Thyroid gland (tissue), 4 donors: ENCODE measurements around the gene DENND4A. TPM values are rescaled to one million over a fixed set of nuclear protein-coding genes. Genes with fewer than 3 reads are reported as not detected.

Source experiments
- DNase-seq, 2 donors: peaks; one replicate each; pipeline ENCODE4 v3.0.0-alpha.2; 2019
- H3K27ac ChIP-seq, 3 donors: fragments of 200-600 bp; sonication (generic); 1 replicate in 2 of 3; 2 replicates in 1 of 3; pipeline ENCODE4 v1.5.1; 2016 to 2019; ENCODE audit warnings: mild to moderate bottlenecking in 1 of 3, moderate library complexity in 1 of 3
- H3K27me3 ChIP-seq: fragments of 200-600 bp; sonication (generic); one replicate; pipeline ENCODE4 v1.5.1; 2019
- H3K36me3 ChIP-seq, 2 donors: fragments of 200-600 bp; sonication (generic); one replicate each; pipeline ENCODE4 v1.5.1; 2016 to 2019
- H3K4me1 ChIP-seq, 2 donors: fragments of 200-600 bp; sonication (generic); one replicate each; pipeline ENCODE4 v1.5.1; 2017 to 2019
- H3K4me3 ChIP-seq, 3 donors: fragments of 200-600 bp; sonication (generic); replicated peaks in 1 of 3; 1 replicate in 2 of 3; 2 replicates in 1 of 3; pipeline ENCODE4 v1.5.1; 2016; ENCODE audit warnings: mild to moderate bottlenecking in 1 of 3
- H3K9me3 ChIP-seq: fragments of 200-600 bp; sonication (generic); one replicate; pipeline ENCODE4 v1.5.1; 2017
- POLR2A ChIP-seq, 2 donors: fragments of 450-650 bp; IDR thresholded peaks; one replicate each; pipeline ENCODE4 v1.6.1; 2017; ENCODE audit warnings: antibody characterized with exemption in 2 of 2, mild to moderate bottlenecking in 2 of 2, moderate library complexity in 1 of 2
- WGBS, 2 donors: methylation state at CpG; one replicate each; pipeline ENCODE4 v1.1.5; 2017; 5-methylcytosine and 5-hydroxymethylcytosine counted together
- intact Hi-C: fragments of 100-400 bp; cut with DNase I; formaldehyde crosslinking; loops from one replicate; pipeline ENCODE4 v1.15.1; 2023
- total RNA-seq, 4 donors: library from RNA; depleted of rRNA; stranded (reverse); fragments of >200 nt; gene quantifications; one replicate each; pipeline ENCODE4 v1.2.3, GENCODE V29; 2016
- TF ChIP-seq, protein P1 (sequence below), 6 experiments: fragments of 200-600 bp in 3 of 6; fragments of 450-650 bp in 3 of 6; sonication (generic) in 3 of 6; IDR thresholded peaks; one replicate each; pipeline ENCODE4 v1.5.1; 2016 to 2019; ENCODE audit warnings: antibody characterized with exemption in 6 of 6, mild to moderate bottlenecking in 2 of 6, inconsistent platforms in 1 of 6, moderate library complexity in 1 of 6

Gene DENND4A
- total RNA-seq, 4 donors from 2014 or later, result 37.5 to 79.9 (median 45.7) TPM

DNA sequence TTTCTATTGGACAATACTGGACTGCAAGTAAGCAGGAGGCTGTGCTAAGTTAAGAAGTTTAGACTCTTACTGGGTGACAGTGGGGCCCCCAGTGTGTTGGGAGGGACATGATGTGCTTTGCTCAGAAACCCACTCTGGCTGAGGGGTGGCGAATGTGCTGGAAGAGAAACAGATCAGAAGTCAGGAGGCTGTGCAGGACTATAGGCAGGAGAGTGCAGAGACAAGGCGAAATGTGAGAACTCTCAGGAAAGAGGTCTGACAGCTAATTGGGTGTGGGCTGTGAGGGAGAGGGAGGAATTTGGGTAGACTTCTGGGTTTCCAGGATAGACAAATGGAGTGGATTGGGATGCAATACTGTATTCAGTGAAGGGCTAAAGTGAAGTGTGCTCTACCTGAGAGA, 158.3 kb downstream of the DENND4A start:
- DNase-seq, result no peak
- intact Hi-C loops, result loop anchor here (10.0 kb wide), 1 partner anchor 191 kb away; no protein-coding TSS in a partner anchor
- H3K9me3 ChIP-seq, result no peaks in the 10 kb centered on the region
- H3K4me3 ChIP-seq, result no peak overlapping the region
- peaks cover 0 to 6% of the 10 kb centered on the region in 2 donors for H3K4me1 ChIP-seq
- H3K27ac ChIP-seq, result no peak overlapping the region
- H3K27me3 ChIP-seq, result no peaks in the 10 kb centered on the region
- TF ChIP-seq, protein P1, sequence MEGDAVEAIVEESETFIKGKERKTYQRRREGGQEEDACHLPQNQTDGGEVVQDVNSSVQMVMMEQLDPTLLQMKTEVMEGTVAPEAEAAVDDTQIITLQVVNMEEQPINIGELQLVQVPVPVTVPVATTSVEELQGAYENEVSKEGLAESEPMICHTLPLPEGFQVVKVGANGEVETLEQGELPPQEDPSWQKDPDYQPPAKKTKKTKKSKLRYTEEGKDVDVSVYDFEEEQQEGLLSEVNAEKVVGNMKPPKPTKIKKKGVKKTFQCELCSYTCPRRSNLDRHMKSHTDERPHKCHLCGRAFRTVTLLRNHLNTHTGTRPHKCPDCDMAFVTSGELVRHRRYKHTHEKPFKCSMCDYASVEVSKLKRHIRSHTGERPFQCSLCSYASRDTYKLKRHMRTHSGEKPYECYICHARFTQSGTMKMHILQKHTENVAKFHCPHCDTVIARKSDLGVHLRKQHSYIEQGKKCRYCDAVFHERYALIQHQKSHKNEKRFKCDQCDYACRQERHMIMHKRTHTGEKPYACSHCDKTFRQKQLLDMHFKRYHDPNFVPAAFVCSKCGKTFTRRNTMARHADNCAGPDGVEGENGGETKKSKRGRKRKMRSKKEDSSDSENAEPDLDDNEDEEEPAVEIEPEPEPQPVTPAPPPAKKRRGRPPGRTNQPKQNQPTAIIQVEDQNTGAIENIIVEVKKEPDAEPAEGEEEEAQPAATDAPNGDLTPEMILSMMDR (IDR thresholded peaks at IDR 0.05), result no peak
- no peak for TF ChIP-seq POLR2A (IDR thresholded peaks at IDR 0.05)
- H3K36me3 ChIP-seq, result no peaks in the 10 kb centered on the region
- 89 to 92% methylated on average over 2 of the region's 2 CpGs for WGBS, 2 donors

DNA sequence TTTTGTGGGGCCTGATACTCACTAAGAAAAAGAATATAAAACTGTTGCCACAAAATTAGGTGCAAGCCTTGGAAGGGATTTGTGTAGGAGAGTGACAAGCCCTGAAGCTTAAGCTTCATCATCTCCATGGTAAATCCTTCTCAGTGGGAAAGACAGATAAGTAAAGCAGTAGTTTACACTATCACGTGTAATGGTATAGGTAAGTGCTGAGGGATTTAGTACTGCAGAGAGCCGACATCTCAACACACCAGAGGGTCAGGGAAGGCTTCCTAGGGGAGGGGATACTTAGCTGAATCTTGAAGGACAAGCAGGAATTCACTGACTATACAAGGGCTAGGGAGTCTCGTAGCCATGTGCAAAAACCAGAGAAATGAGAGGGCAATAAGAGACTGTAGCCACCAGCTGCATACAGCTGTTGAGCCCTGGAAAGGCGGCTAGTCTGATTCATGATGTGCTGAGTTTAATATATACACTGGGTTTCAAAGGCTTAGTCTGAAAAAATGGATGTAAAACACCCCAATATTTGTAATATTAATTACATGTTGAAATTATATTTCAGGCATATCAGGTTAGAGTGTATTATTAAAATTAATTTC, 159.2 kb downstream of the DENND4A start:
- intact Hi-C loops, result loop anchor here (10.0 kb wide), 1 partner anchor 192 kb away; no protein-coding TSS in a partner anchor
- H3K27me3 ChIP-seq, result no peaks in the 10 kb centered on the region
- H3K9me3 ChIP-seq, result no peaks in the 10 kb centered on the region
- TF ChIP-seq, protein P1 (IDR thresholded peaks at IDR 0.05), result no peak
- TF ChIP-seq POLR2A (IDR thresholded peaks at IDR 0.05), result no peak
- H3K36me3 ChIP-seq, result no peaks in the 10 kb centered on the region
- H3K4me1 ChIP-seq, result no peaks in the 10 kb centered on the region
- WGBS, 2 donors, result 76 to 81% methylated on average over 4 of the region's 4 CpGs
- H3K4me3 ChIP-seq, result no peak overlapping the region
- DNase-seq, result no peak
- no peak overlapping the region for H3K27ac ChIP-seq

DNA sequence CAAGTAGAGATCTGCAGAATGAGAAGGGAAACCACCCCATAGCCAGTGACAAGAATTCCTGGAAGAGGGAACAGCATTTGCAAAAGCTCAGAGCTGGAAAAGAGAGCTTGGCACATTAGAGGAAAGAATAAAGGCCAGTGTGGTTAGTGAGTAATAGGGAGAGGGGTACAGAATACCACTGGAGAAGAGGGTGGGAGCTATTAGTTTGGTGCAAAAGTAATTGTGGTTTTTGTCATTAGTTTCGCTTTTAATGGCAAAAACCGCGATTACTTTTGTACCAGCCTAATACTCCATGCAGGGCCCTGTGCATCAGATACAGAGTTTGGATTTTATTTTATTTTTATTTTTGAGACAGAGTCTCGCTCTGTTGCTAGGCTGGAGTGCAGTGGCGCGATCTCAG, 160.6 kb downstream of the DENND4A start:
- no peaks in the 10 kb centered on the region for H3K27me3 ChIP-seq
- no peaks in the 10 kb centered on the region for H3K4me1 ChIP-seq
- TF ChIP-seq POLR2A (IDR thresholded peaks at IDR 0.05), result no peak
- TF ChIP-seq, protein P1 (IDR thresholded peaks at IDR 0.05), result no peak
- no peak overlapping the region for H3K4me3 ChIP-seq
- WGBS, 2 donors, result 93 to 94% methylated on average over 6 of the region's 6 CpGs
- no peak overlapping the region for H3K27ac ChIP-seq
- no peak for DNase-seq
- H3K9me3 ChIP-seq, result no peaks in the 10 kb centered on the region
- intact Hi-C loops, result loop anchor here (10.0 kb wide), 1 partner anchor 193 kb away; no protein-coding TSS in a partner anchor
- no peaks in the 10 kb centered on the region for H3K36me3 ChIP-seq

DNA sequence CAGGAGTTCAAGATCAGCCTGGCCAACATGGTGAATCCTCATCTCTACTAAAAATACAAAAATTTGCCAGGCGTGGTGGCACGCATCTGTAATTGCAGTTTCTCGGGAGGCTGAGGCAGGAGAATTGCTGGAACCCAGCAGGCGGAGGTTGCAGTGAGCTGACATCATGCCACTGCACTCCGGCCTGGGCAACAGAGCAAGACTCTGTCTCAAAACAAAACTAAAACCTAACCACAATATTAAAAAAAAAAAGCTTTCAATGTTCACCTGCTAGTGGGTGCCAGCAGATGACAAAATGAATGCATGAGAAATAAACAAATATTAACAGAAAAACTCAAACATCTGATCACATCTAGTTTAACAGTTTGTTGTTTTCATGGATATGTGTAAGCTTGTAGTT, 161.3 kb downstream of the DENND4A start:
- WGBS, 2 donors, result 84 to 99% methylated on average over 5 of the region's 5 CpGs
- intact Hi-C loops, result loop anchor here (10.0 kb wide), 1 partner anchor 194 kb away; no protein-coding TSS in a partner anchor
- DNase-seq, result no peak
- Histone ChIP-seq H3K4me3 (no peak overlapping the region), H3K4me1 (no peaks in the 10 kb centered on the region), H3K36me3 (no peaks in the 10 kb centered on the region), H3K9me3 (no peaks in the 10 kb centered on the region), H3K27me3 (no peaks in the 10 kb centered on the region), H3K27ac (no peak overlapping the region)
- no peak for TF ChIP-seq POLR2A (IDR thresholded peaks at IDR 0.05)
- TF ChIP-seq, protein P1 (IDR thresholded peaks at IDR 0.05), result no peak

DNA sequence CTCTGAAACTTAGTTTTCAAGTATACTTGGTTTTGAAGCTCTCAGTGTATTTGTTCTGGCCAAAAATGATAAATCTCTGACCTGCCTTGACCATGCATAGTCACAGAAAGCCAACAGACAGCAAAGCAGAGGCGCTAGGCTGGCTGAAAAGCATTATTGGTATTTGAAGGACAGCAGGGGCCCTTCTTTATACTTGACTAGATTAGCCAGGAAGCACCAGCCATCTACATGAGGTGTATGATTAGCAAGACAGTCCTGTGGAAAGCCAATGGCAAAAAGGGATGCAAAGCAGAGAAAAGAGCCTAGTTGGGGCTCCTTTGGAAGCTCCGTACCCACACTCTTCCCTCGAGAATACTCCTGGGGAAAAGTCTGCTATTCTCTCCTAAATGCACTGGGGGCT, 162.5 kb downstream of the DENND4A start:
- Histone ChIP-seq H3K4me1 (no peaks in the 10 kb centered on the region), H3K9me3 (no peaks in the 10 kb centered on the region), H3K27me3 (no peaks in the 10 kb centered on the region), H3K4me3 (no peak overlapping the region), H3K36me3 (peaks cover 0 to 4% of the 10 kb centered on the region in 2 donors), H3K27ac (no peak overlapping the region)
- intact Hi-C loops, result no loop called here
- no peak for DNase-seq
- TF ChIP-seq, protein P1 (IDR thresholded peaks at IDR 0.05), result no peak
- 95 to 96% methylated on average over 3 of the region's 3 CpGs for WGBS, 2 donors
